ENCODE results near the gene SLC1A7. TPM values are rescaled to one million over a fixed set of nuclear protein-coding genes. Genes with fewer than 3 reads are reported as not detected.

The SLC1A7 gene
- total RNA-seq, 1 experiment from 2014 or later = not detected

Other genes with a start within 250 kb of the SLC1A7 start
- 50.4 TPM for gene ECHDC2, start 220.9 kb downstream of the SLC1A7 start, total RNA-seq (2021; ENCODE audit: unreplicated experiment)
- 62.0 TPM for gene SCP2, start 215.4 kb downstream of the SLC1A7 start, total RNA-seq (2021; ENCODE audit: unreplicated experiment)
- 0.22 TPM for gene PODN, start 80.4 kb downstream of the SLC1A7 start, total RNA-seq (2021; ENCODE audit: unreplicated experiment)
- gene CPT2, start 54.2 kb upstream of the SLC1A7 start, total RNA-seq (2021; ENCODE audit: unreplicated experiment) = 18.1 TPM
- 43.1 TPM for gene CZIB, start 78.0 kb upstream of the SLC1A7 start, total RNA-seq (2021; ENCODE audit: unreplicated experiment)
- 63.7 TPM for gene MAGOH, start 95.9 kb upstream of the SLC1A7 start, total RNA-seq (2021; ENCODE audit: unreplicated experiment)
- gene LRP8, start 185.4 kb upstream of the SLC1A7 start, total RNA-seq (2021; ENCODE audit: unreplicated experiment) = 56.3 TPM

All from HCT116 (cell line).